IMR-90 (cell line): ENCODE results near the gene NLRX1. TPM values are rescaled to one million over a fixed set of nuclear protein-coding genes. Genes with fewer than 3 reads are reported as not detected.

Source experiments
- ATAC-seq: fragments of 200-7000 bp; cut with Tn5 transposase; 2 replicates; pipeline ENCODE4 v1.9.1; 2020; ENCODE audit warnings: low read depth, mild to moderate bottlenecking, moderate library complexity
- BruUV-seq: library from RNA; stranded (reverse); fragments of 400-500 nt; replicated peaks from 2 replicates; lab custom pipeline; 2021; lab: Mats Ljungman, UMichigan
- CTCF ChIA-PET: fragments of 300-600 bp; formaldehyde crosslinking; extraction: SDS; loops from one replicate; lab custom pipeline; 2021; ENCODE audit warnings: antibody characterized with exemption; lab: Yijun Ruan, JAX
- POLR2A ChIA-PET: fragments of 300-600 bp; sonication (Branson Sonifier 250); formaldehyde crosslinking; loops from one replicate; lab custom pipeline; 2022; ENCODE audit warnings: antibody characterized with exemption; ENCODE audit not compliant: unreplicated experiment; lab: Charles Lee
- DNase-seq: peaks from one replicate; pipeline ENCODE4 v3.0.0; 2013
- H2AFZ ChIP-seq: replicated peaks from 2 replicates; pipeline ENCODE3; 2013; ENCODE audit warnings: low read length, mild to moderate bottlenecking; ENCODE audit not compliant: poor library complexity
- H2AK5ac ChIP-seq: 2 replicates; pipeline ENCODE4 v1.6.1; 2013; ENCODE audit warnings: low read depth, low read length, inconsistent platforms
- H2AK9ac ChIP-seq: replicated peaks from 2 replicates; pipeline ENCODE3; 2013; ENCODE audit warnings: mild to moderate bottlenecking, low read depth, low read length, moderate library complexity; ENCODE audit not compliant: poor library complexity
- H2BK120ac ChIP-seq: 2 replicates; pipeline ENCODE4 v1.6.1; 2013; ENCODE audit warnings: low read depth, low read length, inconsistent platforms
- H2BK15ac ChIP-seq: 3 replicates; pipeline ENCODE4 v1.6.1; 2013; ENCODE audit warnings: low read depth, low read length, inconsistent platforms
- H2BK20ac ChIP-seq: 2 replicates; pipeline ENCODE4 v1.6.1; 2013; ENCODE audit warnings: low read depth, mild to moderate bottlenecking, inconsistent platforms, low read length, moderate library complexity
- H2BK5ac ChIP-seq: 2 replicates; pipeline ENCODE4 v1.6.1; 2013; ENCODE audit warnings: mild to moderate bottlenecking, low read depth, low read length, inconsistent platforms; ENCODE audit not compliant: poor library complexity, severe bottlenecking
- H3K14ac ChIP-seq: replicated peaks from 2 replicates; pipeline ENCODE4 v1.6.1; 2013; ENCODE audit warnings: low read depth, low read length, inconsistent platforms
- H3K18ac ChIP-seq: 2 replicates; pipeline ENCODE4 v1.6.1; 2013; ENCODE audit warnings: low read depth, low read length, control low read depth
- H3K23ac ChIP-seq: 2 replicates; pipeline ENCODE4 v1.6.1; 2013; ENCODE audit warnings: low read depth, low read length, inconsistent platforms
- H3K27ac ChIP-seq: 2 replicates; pipeline ENCODE4 v1.5.1; 2013; ENCODE audit warnings: mild to moderate bottlenecking, control low read depth, low read length; ENCODE audit not compliant: insufficient read depth
- H3K27me3 ChIP-seq: 2 replicates; pipeline ENCODE4 v1.6.1; 2013; ENCODE audit warnings: low read length; ENCODE audit not compliant: control insufficient read depth, insufficient read depth
- H3K36me3 ChIP-seq: 2 replicates; pipeline ENCODE4 v1.6.1; 2013; ENCODE audit warnings: low read length, mixed read lengths; ENCODE audit not compliant: control insufficient read depth, insufficient read depth
- H3K4ac ChIP-seq: 2 replicates; pipeline ENCODE4 v1.6.1; 2013; ENCODE audit warnings: low read depth, low read length, inconsistent platforms
- H3K4me1 ChIP-seq: 2 replicates; pipeline ENCODE4 v1.6.1; 2013; ENCODE audit warnings: low read length, mixed read lengths; ENCODE audit not compliant: control insufficient read depth, insufficient read depth
- H3K4me2 ChIP-seq: 2 replicates; pipeline ENCODE4 v1.6.1; 2013; ENCODE audit warnings: low read depth, mild to moderate bottlenecking, control low read depth, low read length, moderate library complexity
- H3K4me3 ChIP-seq: 2 replicates; pipeline ENCODE4 v1.5.1; 2013; ENCODE audit warnings: low read depth, mild to moderate bottlenecking, control low read depth, low read length, moderate library complexity; ENCODE audit not compliant: insufficient read depth
- H3K56ac ChIP-seq: 2 replicates; pipeline ENCODE4 v1.6.1; 2013; ENCODE audit warnings: low read length, inconsistent platforms; ENCODE audit not compliant: insufficient read depth; ENCODE audit errors: extremely low read depth
- H3K79me1 ChIP-seq, 2 experiments: 2 replicates each; pipeline ENCODE4 v1.6.1; 2013; ENCODE audit warnings: low read length in 2 of 2, inconsistent platforms in 1 of 2, low read depth in 1 of 2
- H3K9ac ChIP-seq: 2 replicates; pipeline ENCODE4 v1.6.1; 2013; ENCODE audit warnings: low read depth, low read length, control low read depth
- H3K9me1 ChIP-seq: 2 replicates; pipeline ENCODE4 v1.6.1; 2013; ENCODE audit warnings: low read length, inconsistent platforms; ENCODE audit not compliant: insufficient read depth
- H3K9me3 ChIP-seq: 2 replicates; pipeline ENCODE4 v1.6.1; 2013; ENCODE audit warnings: low read length; ENCODE audit not compliant: control insufficient read depth, insufficient read depth
- H4K20me1 ChIP-seq: 2 replicates; pipeline ENCODE4 v1.6.1; 2013; ENCODE audit warnings: low read length, inconsistent platforms; ENCODE audit not compliant: insufficient read depth
- H4K5ac ChIP-seq: 2 replicates; pipeline ENCODE4 v1.6.1; 2013; ENCODE audit warnings: mild to moderate bottlenecking, low read depth, low read length, control low read depth
- H4K8ac ChIP-seq, 2 experiments: 2 replicates each; pipeline ENCODE4 v1.6.1; 2013; ENCODE audit warnings: low read depth in 2 of 2, low read length in 2 of 2, control low read depth in 1 of 2, inconsistent platforms in 1 of 2
- H4K91ac ChIP-seq: 2 replicates; pipeline ENCODE4 v1.6.1; 2013; ENCODE audit warnings: low read depth, low read length, inconsistent platforms; ENCODE audit not compliant: insufficient read depth
- FOS ChIP-seq: fragments of 150-350 bp; IDR thresholded peaks from 2 replicates; pipeline ENCODE4 v1.6.1; 2016; ENCODE audit warnings: low read depth, low read length
- MAZ ChIP-seq: IDR thresholded peaks from 2 replicates; pipeline ENCODE4 v1.6.1; 2012; ENCODE audit warnings: low read depth, mild to moderate bottlenecking, low read length, improper control_type of control experiment, moderate library complexity, borderline replicate concordance
- POLR2A ChIP-seq: IDR thresholded peaks from 2 replicates; pipeline ENCODE4 v1.6.1; 2012; ENCODE audit warnings: mild to moderate bottlenecking, low read depth, low read length
- RAD21 ChIP-seq: IDR thresholded peaks from 2 replicates; pipeline ENCODE4 v1.6.1; 2012; ENCODE audit warnings: low read length, improper control_type of control experiment
- RFX5 ChIP-seq: IDR thresholded peaks from 2 replicates; pipeline ENCODE4 v1.8.0; 2012; ENCODE audit warnings: low read depth, mild to moderate bottlenecking, low read length, moderate library complexity
- WGBS, 2 experiments: methylation state at CpG; one replicate each; pipeline versions ENCODE4 v1.1.5 to v1.1.7; 2013; ENCODE audit warnings: missing lambda C conversion rate in 2 of 2; ENCODE audit not compliant: insufficient read length in 1 of 2; ENCODE audit errors: extremely low coverage in 2 of 2; 5-methylcytosine and 5-hydroxymethylcytosine counted together
- dilution Hi-C: fragments of 300-500 bp; cut with HindIII; formaldehyde crosslinking; loops from one replicate; pipeline ENCODE4 v1.14.3; 2018; ENCODE audit warnings: low sequenced_read_pairs; ENCODE audit not compliant: unreplicated experiment
- in situ Hi-C: fragments of 300-500 bp; cut with MboI; formaldehyde crosslinking; loops from 3 replicates; pipeline ENCODE4 v1.14.3; 2019; ENCODE audit warnings: low sequenced_read_pairs, inconsistent platforms, mixed read lengths
- intact Hi-C: fragments of 100-400 bp; cut with micrococcal nuclease; formaldehyde crosslinking; loops from 2 replicates; pipeline ENCODE4 v1.10.0; 2022
- polyA plus RNA-seq, 3 experiments: library from polyadenylated mRNA; depleted of rRNA; stranded (reverse); fragments of >200 nt; gene quantifications; 2 replicates each; pipeline ENCODE4 v1.2.3, GENCODE V29; 2012; ENCODE audit warnings: low replicate concordance in 1 of 3
- total RNA-seq: library from RNA; depleted of rRNA; stranded (reverse); fragments of >200 nt; gene quantifications from 2 replicates; pipeline ENCODE4 v1.2.3, GENCODE V29; 2012
- TF ChIP-seq, protein P1 (sequence below): conservative IDR thresholded peaks from 2 replicates; pipeline ENCODE4 v1.5.1; 2012; ENCODE audit warnings: mild to moderate bottlenecking, low read depth, low read length, improper control_type of control experiment

The NLRX1 gene
- total and polyA plus RNA-seq, 2 of the 4 experiments (the other 2 are of a cell fraction), result 3.0 to 4.9 TPM

DNA sequence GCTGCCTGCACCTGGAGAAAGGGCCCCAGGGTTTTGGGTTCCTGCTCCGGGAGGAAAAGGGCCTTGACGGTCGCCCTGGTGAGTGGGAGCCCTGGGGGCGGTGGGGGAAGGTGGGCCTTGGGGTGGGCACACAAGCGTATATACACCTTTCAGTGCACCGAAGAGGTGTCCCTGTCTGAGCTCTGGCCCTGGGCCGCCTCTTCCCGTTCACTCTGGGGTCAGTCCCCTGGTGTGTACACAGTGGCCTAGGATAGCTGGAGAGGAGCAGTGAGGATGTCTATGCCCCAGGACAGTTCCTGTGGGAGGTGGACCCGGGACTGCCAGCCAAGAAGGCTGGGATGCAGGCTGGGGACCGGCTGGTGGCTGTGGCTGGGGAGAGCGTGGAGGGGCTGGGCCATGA lies 19.5 kb downstream of the NLRX1 start:
- in situ Hi-C loops, result no loop called here
- BruUV-seq, result no TSS peak
- POLR2A ChIA-PET, result no interaction called here

More for the DNA sequence above, 19.5 kb downstream of the NLRX1 start:
- CTCF ChIA-PET, result no interaction called here
- Histone ChIP-seq H2AK9ac (no peak overlapping the region), H2BK120ac (no peak overlapping the region), H3K4me2 (no peak overlapping the region), H4K8ac (no peak overlapping the region), H3K4me3 (no peak overlapping the region), H3K23ac (no peak overlapping the region), H3K36me3 (peaks cover 2% of the 10 kb centered on the region; the same call in 1 of the 2 replicates), H3K56ac (no peak overlapping the region), H3K4me1 (no peaks in the 10 kb centered on the region), H2AFZ (no peak overlapping the region), H3K27me3 (peaks cover 28% of the 10 kb centered on the region), H3K18ac (no peak overlapping the region), H2BK15ac (no peak overlapping the region), H4K91ac (no peak overlapping the region), H2AK5ac (no peak overlapping the region), H3K9ac (no peak overlapping the region), H3K79me1 (no peaks in the 10 kb centered on the region), H3K4ac (no peak overlapping the region), H4K5ac (no peak overlapping the region), H3K9me3 (no peaks in the 10 kb centered on the region), H3K9me1 (no peaks in the 10 kb centered on the region), H3K27ac (no peak overlapping the region), H2BK20ac (no peak overlapping the region), H2BK5ac (no peak overlapping the region), H3K14ac (no peak overlapping the region), H4K20me1 (no peaks in the 10 kb centered on the region)
- intact Hi-C loops, result no loop called here
- TF ChIP-seq, protein P1, sequence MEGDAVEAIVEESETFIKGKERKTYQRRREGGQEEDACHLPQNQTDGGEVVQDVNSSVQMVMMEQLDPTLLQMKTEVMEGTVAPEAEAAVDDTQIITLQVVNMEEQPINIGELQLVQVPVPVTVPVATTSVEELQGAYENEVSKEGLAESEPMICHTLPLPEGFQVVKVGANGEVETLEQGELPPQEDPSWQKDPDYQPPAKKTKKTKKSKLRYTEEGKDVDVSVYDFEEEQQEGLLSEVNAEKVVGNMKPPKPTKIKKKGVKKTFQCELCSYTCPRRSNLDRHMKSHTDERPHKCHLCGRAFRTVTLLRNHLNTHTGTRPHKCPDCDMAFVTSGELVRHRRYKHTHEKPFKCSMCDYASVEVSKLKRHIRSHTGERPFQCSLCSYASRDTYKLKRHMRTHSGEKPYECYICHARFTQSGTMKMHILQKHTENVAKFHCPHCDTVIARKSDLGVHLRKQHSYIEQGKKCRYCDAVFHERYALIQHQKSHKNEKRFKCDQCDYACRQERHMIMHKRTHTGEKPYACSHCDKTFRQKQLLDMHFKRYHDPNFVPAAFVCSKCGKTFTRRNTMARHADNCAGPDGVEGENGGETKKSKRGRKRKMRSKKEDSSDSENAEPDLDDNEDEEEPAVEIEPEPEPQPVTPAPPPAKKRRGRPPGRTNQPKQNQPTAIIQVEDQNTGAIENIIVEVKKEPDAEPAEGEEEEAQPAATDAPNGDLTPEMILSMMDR, result no peak
- no peak for TF ChIP-seq FOS
- TF ChIP-seq RFX5, result no peak
- no peak for TF ChIP-seq POLR2A
- TF ChIP-seq MAZ, result no peak
- TF ChIP-seq RAD21, result no peak
- no peak for DNase-seq
- no peak for ATAC-seq
- dilution Hi-C loops, result no loop called here
- 33% methylated on average over 1 of the region's 11 CpGs; no CpG with 5 or more reads in 1 of the 2 experiments for WGBS, 2 experiments
